ENCODE measurements around the gene MAST1.

DNA sequence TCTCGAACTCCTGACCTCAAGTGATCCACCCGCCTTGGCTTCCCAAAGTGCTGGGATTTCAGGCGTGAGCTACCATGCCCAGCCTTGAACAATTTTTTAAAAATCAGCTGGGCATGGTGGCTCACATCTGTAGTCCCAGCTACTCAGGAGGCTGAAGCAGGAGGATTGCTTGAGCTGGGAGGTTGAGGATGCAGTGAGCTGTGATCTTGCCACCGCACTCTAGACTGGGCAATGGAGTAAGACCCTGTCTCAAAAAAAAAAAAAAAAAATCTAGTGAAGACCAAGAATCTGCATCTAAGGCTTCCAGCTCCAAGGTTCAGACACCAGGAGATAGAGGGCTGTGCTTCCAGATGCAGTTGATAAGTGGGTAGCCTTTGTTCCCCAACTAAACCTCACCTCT, 25.8 kb downstream of the MAST1 start:
- TF ChIP-seq, protein P1, sequence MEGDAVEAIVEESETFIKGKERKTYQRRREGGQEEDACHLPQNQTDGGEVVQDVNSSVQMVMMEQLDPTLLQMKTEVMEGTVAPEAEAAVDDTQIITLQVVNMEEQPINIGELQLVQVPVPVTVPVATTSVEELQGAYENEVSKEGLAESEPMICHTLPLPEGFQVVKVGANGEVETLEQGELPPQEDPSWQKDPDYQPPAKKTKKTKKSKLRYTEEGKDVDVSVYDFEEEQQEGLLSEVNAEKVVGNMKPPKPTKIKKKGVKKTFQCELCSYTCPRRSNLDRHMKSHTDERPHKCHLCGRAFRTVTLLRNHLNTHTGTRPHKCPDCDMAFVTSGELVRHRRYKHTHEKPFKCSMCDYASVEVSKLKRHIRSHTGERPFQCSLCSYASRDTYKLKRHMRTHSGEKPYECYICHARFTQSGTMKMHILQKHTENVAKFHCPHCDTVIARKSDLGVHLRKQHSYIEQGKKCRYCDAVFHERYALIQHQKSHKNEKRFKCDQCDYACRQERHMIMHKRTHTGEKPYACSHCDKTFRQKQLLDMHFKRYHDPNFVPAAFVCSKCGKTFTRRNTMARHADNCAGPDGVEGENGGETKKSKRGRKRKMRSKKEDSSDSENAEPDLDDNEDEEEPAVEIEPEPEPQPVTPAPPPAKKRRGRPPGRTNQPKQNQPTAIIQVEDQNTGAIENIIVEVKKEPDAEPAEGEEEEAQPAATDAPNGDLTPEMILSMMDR (IDR thresholded peaks at IDR 0.05), result no peak
- TF ChIP-seq POLR2AphosphoS5 (IDR thresholded peaks at IDR 0.05), result no peak
- no peak for TF ChIP-seq POLR2A (IDR thresholded peaks at IDR 0.05)

All from stomach (tissue), 4 donors.